Measurements from ENCODE around the gene ISL1.

The ISL1 gene

DNA sequence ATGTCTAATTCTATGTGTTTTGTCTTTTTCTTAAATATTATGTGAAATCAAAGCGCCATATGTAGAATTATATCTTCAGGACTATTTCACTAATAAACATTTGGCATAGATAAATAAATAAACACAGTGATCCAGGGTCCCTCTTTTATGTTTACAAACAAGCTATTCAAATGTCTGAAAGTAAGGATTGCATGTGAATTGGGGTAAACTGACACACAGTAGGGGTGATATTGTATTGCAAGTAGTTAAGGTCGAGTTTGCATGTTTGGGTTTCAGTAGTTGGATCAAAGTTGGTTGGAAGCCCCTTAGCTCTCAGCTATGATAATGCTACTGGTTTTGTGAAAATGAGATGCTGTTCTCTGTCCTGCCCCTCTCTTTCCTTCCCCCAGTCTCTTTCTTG, 11.4 kb downstream of the ISL1 start:
- H3K4me1 ChIP-seq (ENCODE audit: control extremely low read depth in 1 of 4, control insufficient read depth in 4 of 4, insufficient read depth in 4 of 4, low read length in 3 of 4) = peaks cover 0 to 4% (median 1%) of the 10 kb centered on the region in 4 experiments
- no peak for DNase-seq
- no peak overlapping the region for H3K4me3 ChIP-seq (ENCODE audit: control insufficient read depth in 1 of 7, extremely low read depth in 1 of 7, insufficient read depth in 4 of 7, low read depth in 2 of 7, low read length in 6 of 7)
- H3K9me3 ChIP-seq (ENCODE audit: control extremely low read depth in 1 of 5, control insufficient read depth in 4 of 5, insufficient read depth in 2 of 5, low read depth in 1 of 5, low read length in 4 of 5) = peaks cover 0 to 4% (median 3%) of the 10 kb centered on the region in 5 experiments
- POLR2A ChIA-PET = no interaction called here
- H3K36me3 ChIP-seq (ENCODE audit: control insufficient read depth in 4 of 4, insufficient read depth in 4 of 4, low read length in 3 of 4) = no peaks in the 10 kb centered on the region
- WGBS (ENCODE audit: insufficient coverage) = no CpG with 5 or more reads among the region's 2 CpGs
- H3K27me3 ChIP-seq (replicated peaks in 2 of 5; ENCODE audit: control insufficient read depth in 4 of 5, insufficient read depth in 5 of 5, low read length in 4 of 5) = peaks cover 36 to 98% (median 50%) of the 10 kb centered on the region in 5 experiments
- CTCF ChIA-PET = no interaction called here
- no peak overlapping the region for H3K27ac ChIP-seq (ENCODE audit: insufficient read depth in 1 of 2, low read depth in 1 of 2, low read length in 2 of 2, poor library complexity in 1 of 2, severe bottlenecking in 2 of 2)

- Histone ChIP-seq H3K27me3 (replicated peaks in 2 of 5; ENCODE audit: control insufficient read depth in 4 of 5, insufficient read depth in 5 of 5, low read length in 4 of 5) (peaks cover 38 to 98% (median 50%) of the 10 kb centered on the region in 5 experiments), H3K36me3 (ENCODE audit: control insufficient read depth in 4 of 4, insufficient read depth in 4 of 4, low read length in 3 of 4) (no peaks in the 10 kb centered on the region), H3K9me3 (ENCODE audit: control extremely low read depth in 1 of 5, control insufficient read depth in 4 of 5, insufficient read depth in 2 of 5, low read depth in 1 of 5, low read length in 4 of 5) (peaks cover 0 to 4% (median 4%) of the 10 kb centered on the region in 5 experiments), H3K4me3 (ENCODE audit: control insufficient read depth in 1 of 7, extremely low read depth in 1 of 7, insufficient read depth in 4 of 7, low read depth in 2 of 7, low read length in 6 of 7) (no peak overlapping the region), H3K4me1 (ENCODE audit: control extremely low read depth in 1 of 4, control insufficient read depth in 4 of 4, insufficient read depth in 4 of 4, low read length in 3 of 4) (peaks cover 0 to 3% (median 0%) of the 10 kb centered on the region in 4 experiments), H3K27ac (ENCODE audit: insufficient read depth in 1 of 2, low read depth in 1 of 2, low read length in 2 of 2, poor library complexity in 1 of 2, severe bottlenecking in 2 of 2) (no peak overlapping the region)
- no peak for DNase-seq
- WGBS (ENCODE audit: insufficient coverage) = 19% methylated on average over 4 of the region's 6 CpGs
- ChIA-PET POLR2A (no interaction called here), CTCF (no interaction called here)
Observed at GRCh38 chr5:51395245-51395644, 12.0 kb downstream of the ISL1 start.

DNA sequence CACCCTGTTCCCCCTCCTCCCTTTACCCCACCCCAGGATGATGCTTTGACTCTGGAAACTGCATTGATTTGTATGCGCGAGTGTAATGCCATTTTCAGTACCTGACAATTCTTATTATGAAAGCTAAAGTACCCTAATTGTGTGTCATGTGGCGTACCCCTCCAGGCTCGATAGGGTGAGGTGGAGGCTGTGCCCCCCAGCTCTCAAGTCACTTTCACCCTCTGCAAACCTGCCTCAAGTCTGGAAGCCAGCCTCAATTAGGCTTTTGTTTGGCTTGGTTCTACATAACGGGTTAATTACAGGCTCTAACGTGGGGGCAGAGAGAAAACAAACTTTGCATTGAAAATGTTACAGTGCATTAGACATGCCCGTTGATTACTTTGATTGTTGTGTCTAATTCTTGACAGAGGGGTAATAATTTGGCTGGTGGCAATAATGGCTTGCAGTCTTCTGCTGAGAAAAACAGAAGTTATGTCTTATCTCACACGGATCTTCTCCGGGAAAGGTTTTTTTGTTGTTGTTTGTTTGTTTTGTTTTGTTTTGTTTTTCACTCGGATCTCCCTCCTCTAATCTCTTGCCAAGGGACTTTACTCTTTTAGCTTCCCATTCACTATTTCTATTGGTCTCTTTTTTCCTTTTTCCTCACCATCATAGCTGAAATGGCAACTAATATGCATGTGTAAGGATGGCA, 12.6 kb downstream of the ISL1 start:
- ChIA-PET CTCF (no interaction called here), POLR2A (no interaction called here)
- Histone ChIP-seq H3K9me3 (ENCODE audit: control extremely low read depth in 1 of 5, control insufficient read depth in 4 of 5, insufficient read depth in 2 of 5, low read depth in 1 of 5, low read length in 4 of 5) (peaks cover 0 to 4% (median 4%) of the 10 kb centered on the region in 5 experiments), H3K36me3 (ENCODE audit: control insufficient read depth in 4 of 4, insufficient read depth in 4 of 4, low read length in 3 of 4) (no peaks in the 10 kb centered on the region), H3K4me1 (ENCODE audit: control extremely low read depth in 1 of 4, control insufficient read depth in 4 of 4, insufficient read depth in 4 of 4, low read length in 3 of 4) (peaks cover 0 to 3% (median 0%) of the 10 kb centered on the region in 4 experiments), H3K4me3 (ENCODE audit: control insufficient read depth in 1 of 7, extremely low read depth in 1 of 7, insufficient read depth in 4 of 7, low read depth in 2 of 7, low read length in 6 of 7) (no peak overlapping the region), H3K27ac (ENCODE audit: insufficient read depth in 1 of 2, low read depth in 1 of 2, low read length in 2 of 2, poor library complexity in 1 of 2, severe bottlenecking in 2 of 2) (no peak overlapping the region), H3K27me3 (replicated peaks in 2 of 5; ENCODE audit: control insufficient read depth in 4 of 5, insufficient read depth in 5 of 5, low read length in 4 of 5) (peaks cover 35 to 97% (median 48%) of the 10 kb centered on the region in 5 experiments)
- no peak for DNase-seq
- 19% methylated on average over 5 of the region's 10 CpGs for WGBS (ENCODE audit: insufficient coverage)

GRCh38 chr5:51396797-51397196, 13.5 kb downstream of the ISL1 start:
- Histone ChIP-seq H3K9me3 (ENCODE audit: control extremely low read depth in 1 of 5, control insufficient read depth in 4 of 5, insufficient read depth in 2 of 5, low read depth in 1 of 5, low read length in 4 of 5) (peaks cover 0 to 4% (median 2%) of the 10 kb centered on the region in 5 experiments), H3K27ac (ENCODE audit: insufficient read depth in 1 of 2, low read depth in 1 of 2, low read length in 2 of 2, poor library complexity in 1 of 2, severe bottlenecking in 2 of 2) (no peak overlapping the region), H3K4me1 (ENCODE audit: control extremely low read depth in 1 of 4, control insufficient read depth in 4 of 4, insufficient read depth in 4 of 4, low read length in 3 of 4) (peaks cover 0 to 3% (median 0%) of the 10 kb centered on the region in 4 experiments), H3K4me3 (ENCODE audit: control insufficient read depth in 1 of 7, extremely low read depth in 1 of 7, insufficient read depth in 4 of 7, low read depth in 2 of 7, low read length in 6 of 7) (no peak overlapping the region), H3K36me3 (ENCODE audit: control insufficient read depth in 4 of 4, insufficient read depth in 4 of 4, low read length in 3 of 4) (no peaks in the 10 kb centered on the region), H3K27me3 (replicated peaks in 2 of 5; ENCODE audit: control insufficient read depth in 4 of 5, insufficient read depth in 5 of 5, low read length in 4 of 5) (peaks cover 29 to 88% (median 47%) of the 10 kb centered on the region in 5 experiments)
- CTCF ChIA-PET = no interaction called here
- WGBS (ENCODE audit: insufficient coverage) = 11% methylated on average over 3 of the region's 4 CpGs
- DNase-seq = no peak
- POLR2A ChIA-PET = no interaction called here

DNA sequence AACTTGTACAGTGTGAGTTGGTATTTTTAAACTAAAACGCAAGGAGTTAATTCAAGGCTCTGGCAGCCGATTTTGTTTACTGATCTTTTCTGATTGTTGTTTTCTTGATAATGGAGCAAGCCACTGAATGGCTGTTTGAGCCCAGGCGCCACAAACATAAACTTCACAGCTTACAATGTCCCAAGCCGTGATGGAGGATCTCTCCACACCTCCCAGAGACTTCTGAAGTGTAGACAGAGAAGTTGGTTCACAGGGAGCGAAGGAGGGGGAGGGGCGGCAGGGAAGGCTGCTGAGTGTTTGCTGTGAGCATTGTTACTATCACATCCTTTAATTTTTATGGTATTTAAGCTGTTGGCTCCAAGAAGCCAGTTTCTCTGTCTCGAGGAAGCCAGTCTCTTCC, 14.7 kb downstream of the ISL1 start:
- DNase-seq = no peak
- Histone ChIP-seq H3K4me3 (ENCODE audit: control insufficient read depth in 1 of 7, extremely low read depth in 1 of 7, insufficient read depth in 4 of 7, low read depth in 2 of 7, low read length in 6 of 7) (no peak overlapping the region), H3K36me3 (ENCODE audit: control insufficient read depth in 4 of 4, insufficient read depth in 4 of 4, low read length in 3 of 4) (no peaks in the 10 kb centered on the region), H3K9me3 (ENCODE audit: control extremely low read depth in 1 of 5, control insufficient read depth in 4 of 5, insufficient read depth in 2 of 5, low read depth in 1 of 5, low read length in 4 of 5) (peaks cover 0 to 4% (median 2%) of the 10 kb centered on the region in 5 experiments), H3K27ac (ENCODE audit: insufficient read depth in 1 of 2, low read depth in 1 of 2, low read length in 2 of 2, poor library complexity in 1 of 2, severe bottlenecking in 2 of 2) (no peak overlapping the region), H3K4me1 (ENCODE audit: control extremely low read depth in 1 of 4, control insufficient read depth in 4 of 4, insufficient read depth in 4 of 4, low read length in 3 of 4) (peaks cover 0 to 3% (median 0%) of the 10 kb centered on the region in 4 experiments), H3K27me3 (replicated peaks in 2 of 5; ENCODE audit: control insufficient read depth in 4 of 5, insufficient read depth in 5 of 5, low read length in 4 of 5) (peaks cover 31 to 77% (median 44%) of the 10 kb centered on the region in 5 experiments)
- POLR2A ChIA-PET = no interaction called here
- CTCF ChIA-PET = no interaction called here
- WGBS (ENCODE audit: insufficient coverage) = 6% methylated on average over 2 of the region's 7 CpGs

DNA sequence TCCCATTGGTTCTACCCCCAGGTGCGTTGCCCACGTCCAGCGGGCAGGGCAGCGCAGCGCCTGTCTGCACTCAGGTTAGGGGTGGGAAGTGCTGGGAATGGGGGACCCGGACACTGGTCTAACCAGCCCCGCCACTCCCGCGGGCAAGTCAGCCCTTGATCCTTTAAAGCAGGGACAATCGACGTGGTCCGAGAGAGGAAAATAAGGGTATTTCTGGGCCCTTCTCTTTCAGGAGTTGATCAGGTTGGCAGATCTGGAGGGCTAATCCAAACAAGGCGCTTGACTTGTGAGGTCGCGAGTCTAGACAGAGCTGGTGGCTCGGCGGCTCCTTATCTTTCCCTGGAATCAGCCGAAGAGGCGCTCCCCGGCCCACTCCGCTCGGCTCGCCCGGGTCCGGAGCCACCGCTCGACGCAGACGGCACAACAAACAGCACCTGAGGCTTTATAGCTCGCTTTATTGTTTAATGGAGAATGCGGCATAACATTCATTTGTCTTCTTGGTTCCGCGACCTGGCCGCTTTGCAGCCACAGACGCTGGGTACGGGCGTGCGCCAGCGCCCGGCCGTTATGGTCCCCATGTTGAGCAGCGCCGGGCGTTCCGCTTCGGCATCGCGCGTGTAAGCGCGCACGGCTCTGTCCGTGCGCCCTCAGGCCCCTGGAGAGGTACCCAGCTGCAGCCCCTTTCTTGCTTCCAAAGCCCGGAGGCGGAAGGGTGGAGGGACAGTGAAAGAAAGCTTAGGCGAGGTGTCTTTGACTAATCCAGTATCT, 15.8 kb downstream of the ISL1 start:
- POLR2A ChIA-PET = no interaction called here
- WGBS (ENCODE audit: insufficient coverage) = 3% methylated on average over 55 of the region's 57 CpGs

GRCh38 chr5:51399643-51400006, 16.4 kb downstream of the ISL1 start:
- H3K36me3 ChIP-seq (ENCODE audit: control insufficient read depth in 4 of 4, insufficient read depth in 4 of 4, low read length in 3 of 4) = no peaks in the 10 kb centered on the region
- 15% methylated on average over 10 of the region's 10 CpGs for WGBS (ENCODE audit: insufficient coverage)
- no peak overlapping the region for H3K27ac ChIP-seq (ENCODE audit: insufficient read depth in 1 of 2, low read depth in 1 of 2, low read length in 2 of 2, poor library complexity in 1 of 2, severe bottlenecking in 2 of 2)
- CTCF ChIA-PET = interaction anchor here (1.0 kb wide), 1 partner anchor 12 kb away, joined by 3 read pairs; no protein-coding TSS in a partner anchor
- POLR2A ChIA-PET = no interaction called here
- peaks cover 28 to 65% (median 37%) of the 10 kb centered on the region in 5 experiments for H3K27me3 ChIP-seq (replicated peaks in 2 of 5; ENCODE audit: control insufficient read depth in 4 of 5, insufficient read depth in 5 of 5, low read length in 4 of 5)
- H3K4me1 ChIP-seq (ENCODE audit: control extremely low read depth in 1 of 4, control insufficient read depth in 4 of 4, insufficient read depth in 4 of 4, low read length in 3 of 4) = peaks cover 0 to 3% (median 0%) of the 10 kb centered on the region in 4 experiments
- no peak overlapping the region for H3K4me3 ChIP-seq (ENCODE audit: control insufficient read depth in 1 of 7, extremely low read depth in 1 of 7, insufficient read depth in 4 of 7, low read depth in 2 of 7, low read length in 6 of 7)
- DNase-seq = no peak
- peaks cover 0 to 4% (median 2%) of the 10 kb centered on the region in 5 experiments for H3K9me3 ChIP-seq (ENCODE audit: control extremely low read depth in 1 of 5, control insufficient read depth in 4 of 5, insufficient read depth in 2 of 5, low read depth in 1 of 5, low read length in 4 of 5)

More for the DNA sequence above, 15.8 kb downstream of the ISL1 start:
- Histone ChIP-seq H3K27ac (ENCODE audit: insufficient read depth in 1 of 2, low read depth in 1 of 2, low read length in 2 of 2, poor library complexity in 1 of 2, severe bottlenecking in 2 of 2) (no peak overlapping the region), H3K36me3 (ENCODE audit: control insufficient read depth in 4 of 4, insufficient read depth in 4 of 4, low read length in 3 of 4) (no peaks in the 10 kb centered on the region), H3K9me3 (ENCODE audit: control extremely low read depth in 1 of 5, control insufficient read depth in 4 of 5, insufficient read depth in 2 of 5, low read depth in 1 of 5, low read length in 4 of 5) (peaks cover 0 to 4% (median 2%) of the 10 kb centered on the region in 5 experiments), H3K27me3 (replicated peaks in 2 of 5; ENCODE audit: control insufficient read depth in 4 of 5, insufficient read depth in 5 of 5, low read length in 4 of 5) (peaks cover 28 to 68% (median 38%) of the 10 kb centered on the region in 5 experiments), H3K4me1 (ENCODE audit: control extremely low read depth in 1 of 4, control insufficient read depth in 4 of 4, insufficient read depth in 4 of 4, low read length in 3 of 4) (peaks cover 0 to 3% (median 0%) of the 10 kb centered on the region in 4 experiments), H3K4me3 (ENCODE audit: control insufficient read depth in 1 of 7, extremely low read depth in 1 of 7, insufficient read depth in 4 of 7, low read depth in 2 of 7, low read length in 6 of 7) (no peak overlapping the region)
- no peak for DNase-seq
- CTCF ChIA-PET = interaction anchor here (1.0 kb wide), 1 partner anchor 12 kb away, joined by 3 read pairs; no protein-coding TSS in a partner anchor

All from common myeloid progenitor, CD34-positive (primary cell).